Neural cell (in vitro differentiated cells): ENCODE results near the gene SRD5A1.

ENCODE experiments used
- EP300 ChIP-seq: fragments of 450-650 bp; conservative IDR thresholded peaks from 2 replicates; pipeline ENCODE4 v1.6.1; 2014; ENCODE audit warnings: antibody characterized with exemption, mild to moderate bottlenecking, moderate library complexity; ENCODE audit not compliant: poor library complexity, severe bottlenecking
- EZH2 ChIP-seq: fragments of 200-600, 300-800 bp; shearing (Covaris generic), sonication (generic); IDR thresholded peaks from 2 replicates; pipeline ENCODE4 v1.6.1; 2014; ENCODE audit warnings: antibody characterized with exemption, low read length, borderline replicate concordance, mild to moderate bottlenecking; ENCODE audit not compliant: insufficient read depth, poor library complexity, severe bottlenecking
- POLR2AphosphoS5 ChIP-seq: IDR thresholded peaks from 2 replicates; pipeline ENCODE4 v1.6.1; 2012
- TAF1 ChIP-seq: IDR thresholded peaks from 2 replicates; pipeline ENCODE4 v1.6.1; 2012; ENCODE audit warnings: low read depth
- TF ChIP-seq, protein P1 (sequence below): fragments of 450-650 bp; IDR thresholded peaks from 2 replicates; pipeline ENCODE4 v1.5.1; 2014; ENCODE audit warnings: antibody characterized with exemption, mild to moderate bottlenecking, moderate library complexity; ENCODE audit not compliant: poor library complexity, severe bottlenecking

DNA sequence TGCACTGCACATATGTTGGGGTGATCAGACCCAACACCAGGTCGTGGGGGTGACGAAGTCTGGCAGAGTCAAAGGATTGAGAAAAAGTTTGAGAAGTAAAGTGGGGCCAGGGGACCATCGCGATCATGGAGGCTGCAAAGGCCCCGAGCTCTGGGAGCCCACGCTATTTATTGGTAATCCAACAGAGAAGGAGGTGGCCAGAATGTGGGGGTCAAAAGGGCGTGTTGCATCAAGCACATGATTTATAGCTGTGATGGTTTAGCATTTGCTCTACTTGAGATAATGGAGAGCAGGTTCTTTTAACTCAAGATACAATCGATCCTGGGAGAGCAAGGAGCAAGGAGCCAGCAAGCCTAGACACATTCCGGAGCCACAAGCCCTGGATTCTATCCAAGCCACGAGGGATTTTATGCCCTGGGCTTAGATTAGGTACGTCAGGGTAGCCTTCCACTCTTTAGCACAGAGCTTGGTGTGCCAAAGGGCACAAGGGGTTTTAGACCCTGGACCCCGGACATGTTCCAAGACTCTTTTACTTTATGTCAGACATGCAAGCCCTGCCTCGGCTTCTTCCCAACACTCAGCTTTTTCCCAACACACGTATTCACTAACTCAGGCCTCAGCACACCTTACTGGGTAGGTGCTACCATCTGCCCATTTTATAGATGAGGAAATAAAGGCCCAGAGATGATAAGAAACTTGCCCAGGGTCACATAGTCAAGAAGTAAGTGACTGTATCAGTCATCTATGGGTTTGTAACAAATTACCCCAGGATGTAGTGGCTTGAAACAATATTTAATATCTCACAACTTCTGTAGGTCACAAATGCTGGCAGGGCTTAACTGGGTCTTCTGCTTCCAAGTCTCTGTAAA is 39.9 kb upstream of the SRD5A1 start:
- TF ChIP-seq, protein P1, sequence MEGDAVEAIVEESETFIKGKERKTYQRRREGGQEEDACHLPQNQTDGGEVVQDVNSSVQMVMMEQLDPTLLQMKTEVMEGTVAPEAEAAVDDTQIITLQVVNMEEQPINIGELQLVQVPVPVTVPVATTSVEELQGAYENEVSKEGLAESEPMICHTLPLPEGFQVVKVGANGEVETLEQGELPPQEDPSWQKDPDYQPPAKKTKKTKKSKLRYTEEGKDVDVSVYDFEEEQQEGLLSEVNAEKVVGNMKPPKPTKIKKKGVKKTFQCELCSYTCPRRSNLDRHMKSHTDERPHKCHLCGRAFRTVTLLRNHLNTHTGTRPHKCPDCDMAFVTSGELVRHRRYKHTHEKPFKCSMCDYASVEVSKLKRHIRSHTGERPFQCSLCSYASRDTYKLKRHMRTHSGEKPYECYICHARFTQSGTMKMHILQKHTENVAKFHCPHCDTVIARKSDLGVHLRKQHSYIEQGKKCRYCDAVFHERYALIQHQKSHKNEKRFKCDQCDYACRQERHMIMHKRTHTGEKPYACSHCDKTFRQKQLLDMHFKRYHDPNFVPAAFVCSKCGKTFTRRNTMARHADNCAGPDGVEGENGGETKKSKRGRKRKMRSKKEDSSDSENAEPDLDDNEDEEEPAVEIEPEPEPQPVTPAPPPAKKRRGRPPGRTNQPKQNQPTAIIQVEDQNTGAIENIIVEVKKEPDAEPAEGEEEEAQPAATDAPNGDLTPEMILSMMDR, result no peak
- no peak for TF ChIP-seq TAF1
- no peak for TF ChIP-seq EP300
- no peak for TF ChIP-seq EZH2
- TF ChIP-seq POLR2AphosphoS5, result no peak
